ENCODE data around the gene PSMD5. TPM values are rescaled to one million over a fixed set of nuclear protein-coding genes. Genes with fewer than 3 reads are reported as not detected.

Gene PSMD5
- total and polyA plus RNA-seq, 7 donors, result 13.2 to 42.6 (median 28.6) TPM

DNA sequence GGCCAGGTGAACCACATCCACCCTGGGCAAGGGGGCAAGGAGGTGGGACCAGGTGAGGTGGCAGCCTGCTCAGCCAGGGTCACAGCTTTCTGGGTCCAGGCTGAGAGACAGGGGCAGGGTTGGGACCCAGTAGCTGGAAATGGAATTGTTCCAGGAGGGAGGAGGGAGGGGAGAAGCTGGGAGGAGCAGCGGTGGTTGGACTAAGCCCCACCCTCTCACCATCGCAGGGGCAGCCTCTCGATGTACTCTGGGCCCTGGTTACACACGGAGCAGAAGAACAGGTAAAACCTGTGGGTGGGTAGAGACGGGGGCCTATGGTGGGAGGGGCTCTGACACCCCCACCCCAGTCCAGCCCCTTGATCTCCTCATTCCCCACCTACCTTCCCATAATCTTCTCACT, 23.1 kb upstream of the PSMD5 start:
- H3K4me1 ChIP-seq, result peaks cover 0 to 20% (median 13%) of the 10 kb centered on the region in 4 donors
- no peaks in the 10 kb centered on the region for H3K9me3 ChIP-seq
- H3K27me3 ChIP-seq, result no peaks in the 10 kb centered on the region
- DNase-seq, result no peak
- no peak overlapping the region for H3K4me3 ChIP-seq
- no peak overlapping the region for H3K27ac ChIP-seq
- H3K36me3 ChIP-seq, result peaks cover 1 to 55% (median 12%) of the 10 kb centered on the region in 4 donors
- no peak for TF ChIP-seq EP300 (IDR thresholded peaks at IDR 0.05)
- TF ChIP-seq POLR2A (IDR thresholded peaks at IDR 0.05), result no peak
- no peak for TF ChIP-seq POLR2AphosphoS5 (IDR thresholded peaks at IDR 0.05)
- TF ChIP-seq, protein P1, sequence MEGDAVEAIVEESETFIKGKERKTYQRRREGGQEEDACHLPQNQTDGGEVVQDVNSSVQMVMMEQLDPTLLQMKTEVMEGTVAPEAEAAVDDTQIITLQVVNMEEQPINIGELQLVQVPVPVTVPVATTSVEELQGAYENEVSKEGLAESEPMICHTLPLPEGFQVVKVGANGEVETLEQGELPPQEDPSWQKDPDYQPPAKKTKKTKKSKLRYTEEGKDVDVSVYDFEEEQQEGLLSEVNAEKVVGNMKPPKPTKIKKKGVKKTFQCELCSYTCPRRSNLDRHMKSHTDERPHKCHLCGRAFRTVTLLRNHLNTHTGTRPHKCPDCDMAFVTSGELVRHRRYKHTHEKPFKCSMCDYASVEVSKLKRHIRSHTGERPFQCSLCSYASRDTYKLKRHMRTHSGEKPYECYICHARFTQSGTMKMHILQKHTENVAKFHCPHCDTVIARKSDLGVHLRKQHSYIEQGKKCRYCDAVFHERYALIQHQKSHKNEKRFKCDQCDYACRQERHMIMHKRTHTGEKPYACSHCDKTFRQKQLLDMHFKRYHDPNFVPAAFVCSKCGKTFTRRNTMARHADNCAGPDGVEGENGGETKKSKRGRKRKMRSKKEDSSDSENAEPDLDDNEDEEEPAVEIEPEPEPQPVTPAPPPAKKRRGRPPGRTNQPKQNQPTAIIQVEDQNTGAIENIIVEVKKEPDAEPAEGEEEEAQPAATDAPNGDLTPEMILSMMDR (IDR thresholded peaks at IDR 0.05), result no peak
- intact Hi-C loops (cut with DNase I), result no loop called here
- WGBS, 2 donors, result 49 to 85% methylated on average over 5 of the region's 5 CpGs

GRCh38 chr9:120865176-120865575, 22.5 kb upstream of the PSMD5 start:
- Histone ChIP-seq H3K36me3 (peaks cover 8 to 61% (median 18%) of the 10 kb centered on the region in 4 donors), H3K9me3 (no peaks in the 10 kb centered on the region), H3K27ac (no peak overlapping the region), H3K4me1 (peaks cover 0 to 20% (median 13%) of the 10 kb centered on the region in 4 donors), H3K4me3 (no peak overlapping the region), H3K27me3 (no peaks in the 10 kb centered on the region)
- intact Hi-C loops (cut with DNase I), result no loop called here
- DNase-seq, result no peak
- 85 to 89% methylated on average over 5 of the region's 5 CpGs for WGBS, 2 donors
- TF ChIP-seq EP300 (IDR thresholded peaks at IDR 0.05), result no peak
- TF ChIP-seq POLR2AphosphoS5 (IDR thresholded peaks at IDR 0.05), result no peak
- no peak for TF ChIP-seq POLR2A (IDR thresholded peaks at IDR 0.05)
- TF ChIP-seq, protein P1 (IDR thresholded peaks at IDR 0.05), result no peak

GRCh38 chr9:120864719-120865118, 22.0 kb upstream of the PSMD5 start:
- intact Hi-C loops (cut with DNase I), result no loop called here
- peaks cover 11 to 65% (median 23%) of the 10 kb centered on the region in 4 donors for H3K36me3 ChIP-seq
- no peak overlapping the region for H3K4me3 ChIP-seq
- WGBS, 2 donors, result 96 to 98% methylated on average over 5 of the region's 5 CpGs
- no peaks in the 10 kb centered on the region for H3K27me3 ChIP-seq
- H3K27ac ChIP-seq, result no peak overlapping the region
- TF ChIP-seq POLR2A (IDR thresholded peaks at IDR 0.05) (no peak), EP300 (IDR thresholded peaks at IDR 0.05) (no peak), POLR2AphosphoS5 (IDR thresholded peaks at IDR 0.05) (no peak)
- TF ChIP-seq, protein P1 (IDR thresholded peaks at IDR 0.05), result no peak
- peaks cover 0 to 15% (median 13%) of the 10 kb centered on the region in 4 donors for H3K4me1 ChIP-seq
- H3K9me3 ChIP-seq, result no peaks in the 10 kb centered on the region
- DNase-seq, result no peak

DNA sequence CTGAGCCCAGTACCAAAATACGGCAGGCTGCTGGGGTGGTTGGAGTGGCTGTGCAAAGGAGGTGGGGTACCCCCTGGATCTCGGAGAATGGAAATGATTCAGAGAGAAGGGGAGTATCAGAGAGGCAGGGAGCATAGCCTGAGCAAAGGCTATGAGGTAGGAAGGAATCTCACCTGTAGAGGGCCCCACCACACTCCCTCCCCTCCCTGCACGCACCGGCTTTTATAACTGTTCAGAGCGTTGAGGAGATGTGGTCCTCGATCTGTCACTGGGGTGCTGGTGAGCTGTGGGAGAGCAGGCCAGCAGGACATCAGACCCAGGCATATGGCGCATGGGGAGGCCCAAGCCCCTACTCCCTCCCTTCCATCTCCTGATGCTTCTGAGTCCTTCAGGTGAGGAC, 21.1 kb upstream of the PSMD5 start:
- H3K27me3 ChIP-seq, result no peaks in the 10 kb centered on the region
- H3K9me3 ChIP-seq, result no peaks in the 10 kb centered on the region
- peaks cover 0 to 9% (median 8%) of the 10 kb centered on the region in 4 donors for H3K4me1 ChIP-seq
- no peak overlapping the region for H3K4me3 ChIP-seq
- DNase-seq, result no peak
- intact Hi-C loops (cut with DNase I), result no loop called here
- H3K27ac ChIP-seq, result no peak overlapping the region
- TF ChIP-seq, protein P1 (IDR thresholded peaks at IDR 0.05), result no peak
- TF ChIP-seq POLR2A (IDR thresholded peaks at IDR 0.05) (no peak), EP300 (IDR thresholded peaks at IDR 0.05) (no peak), POLR2AphosphoS5 (IDR thresholded peaks at IDR 0.05) (no peak)
- H3K36me3 ChIP-seq, result peaks cover 14 to 74% (median 25%) of the 10 kb centered on the region in 4 donors
- WGBS, 2 donors, result 91 to 94% methylated on average over 7 of the region's 7 CpGs

DNA sequence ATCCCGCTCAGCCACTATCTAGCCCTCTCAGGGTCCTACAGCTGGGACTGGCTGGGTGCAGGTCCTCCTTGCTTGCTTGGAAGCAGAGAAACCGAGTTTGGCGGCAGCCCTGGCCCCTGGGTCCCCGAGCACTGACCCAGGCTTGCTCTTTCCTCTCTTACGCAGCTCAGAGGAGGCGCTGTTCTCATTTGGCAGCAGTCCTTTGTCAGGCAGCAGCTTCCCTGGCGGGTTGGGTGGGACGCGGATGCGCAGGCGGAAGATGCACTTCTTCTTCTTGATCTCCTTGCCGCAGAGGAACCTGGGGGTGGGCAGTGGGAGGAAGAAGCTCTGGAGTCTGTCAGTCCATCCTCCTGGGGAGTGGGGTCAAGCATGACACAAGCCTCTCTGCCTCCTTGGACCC, 19.7 kb upstream of the PSMD5 start:
- Histone ChIP-seq H3K27me3 (no peaks in the 10 kb centered on the region), H3K36me3 (peaks cover 19 to 88% (median 28%) of the 10 kb centered on the region in 4 donors), H3K27ac (no peak overlapping the region), H3K4me3 (no peak overlapping the region), H3K9me3 (no peaks in the 10 kb centered on the region), H3K4me1 (no peaks in the 10 kb centered on the region)
- DNase-seq, result no peak
- 96 to 97% methylated on average over 12 of the region's 12 CpGs for WGBS, 2 donors
- intact Hi-C loops (cut with DNase I), result no loop called here
- TF ChIP-seq EP300 (IDR thresholded peaks at IDR 0.05) (no peak), POLR2AphosphoS5 (IDR thresholded peaks at IDR 0.05) (no peak), POLR2A (IDR thresholded peaks at IDR 0.05) (no peak)
- TF ChIP-seq, protein P1 (IDR thresholded peaks at IDR 0.05), result no peak
